Thoracic aorta (tissue), 2 donors: ENCODE data around the gene VARS1. TPM values are rescaled to one million over a fixed set of nuclear protein-coding genes. Genes with fewer than 3 reads are reported as not detected.
A peak's percentile ranks its signal among the peaks of the same experiment; 100 is the strongest.
"Not testable (repeated sequence)": the region's sequence is repeated elsewhere in the genome, so short reads cannot be mapped to it uniquely, and the experiment has no call there.

Experiments used
- ATAC-seq: fragments of 150-250 bp; one replicate; pipeline ENCODE4 v1.8.0; 2017; ENCODE audit warnings: low read depth; ENCODE audit not compliant: insufficient number of reproducible peaks, low FRiP score
- DNase-seq: peaks from one replicate; pipeline ENCODE4 v3.0.0-alpha.2; 2020; ENCODE audit warnings: low spot score
- H3K27ac ChIP-seq, 2 donors: fragments of 200-600 bp; sonication (generic); 1 replicate in 1 of 2; 2 replicates in 1 of 2; pipeline ENCODE4 v1.5.1; 2016; ENCODE audit warnings: mild to moderate bottlenecking in 2 of 2, moderate library complexity in 2 of 2
- H3K27me3 ChIP-seq: fragments of 200-600 bp; sonication (generic); replicated peaks from 2 replicates; pipeline ENCODE4 v1.6.0; 2016; ENCODE audit warnings: mild to moderate bottlenecking; ENCODE audit not compliant: insufficient read depth
- H3K36me3 ChIP-seq: fragments of 200-600 bp; sonication (generic); one replicate; pipeline ENCODE4 v1.5.1; 2016
- H3K4me1 ChIP-seq, 2 donors: fragments of 200-600 bp; sonication (generic); 1 replicate in 1 of 2; 2 replicates in 1 of 2; pipeline versions ENCODE4 v1.5.1 to v1.6.0; 2016; ENCODE audit warnings: low read depth in 2 of 2, mild to moderate bottlenecking in 1 of 2; ENCODE audit not compliant: control insufficient read depth in 1 of 2
- H3K4me3 ChIP-seq: fragments of 200-600 bp; sonication (generic); 2 replicates; pipeline ENCODE4 v1.5.1; 2016; ENCODE audit warnings: mild to moderate bottlenecking
- H3K9me3 ChIP-seq: fragments of 200-600 bp; sonication (generic); 2 replicates; pipeline ENCODE4 v1.5.1; 2016
- CTCF ChIP-seq: fragments of 200-600 bp; sonication (generic); IDR thresholded peaks from one replicate; pipeline ENCODE4 v1.5.1; 2019; ENCODE audit warnings: antibody characterized with exemption
- total RNA-seq, 2 donors: library from RNA; depleted of rRNA; stranded (reverse); fragments of >200 nt; gene quantifications; one replicate each; pipeline versions ENCODE4 v1.1.0 to v1.2.3, GENCODE V29; 2016

The VARS1 gene
- total RNA-seq, 2 donors from 2014 or later: 24.8 to 46.8 TPM

GRCh38 chr6:31813465-31813849 is 17.9 kb upstream of the VARS1 start:
- no peak for TF ChIP-seq CTCF
- H3K9me3 ChIP-seq: no peaks in the 10 kb centered on the region
- DNase-seq: no peak
- H3K27ac ChIP-seq: peak overlapping the region; percentile 91 to 93
- no peaks in the 10 kb centered on the region for H3K27me3 ChIP-seq
- H3K4me3 ChIP-seq: peak overlapping the region; percentile 81
- H3K4me1 ChIP-seq: peaks cover 8 to 17% of the 10 kb centered on the region in 2 donors
- no peaks in the 10 kb centered on the region for H3K36me3 ChIP-seq
- ATAC-seq: no peak

DNA sequence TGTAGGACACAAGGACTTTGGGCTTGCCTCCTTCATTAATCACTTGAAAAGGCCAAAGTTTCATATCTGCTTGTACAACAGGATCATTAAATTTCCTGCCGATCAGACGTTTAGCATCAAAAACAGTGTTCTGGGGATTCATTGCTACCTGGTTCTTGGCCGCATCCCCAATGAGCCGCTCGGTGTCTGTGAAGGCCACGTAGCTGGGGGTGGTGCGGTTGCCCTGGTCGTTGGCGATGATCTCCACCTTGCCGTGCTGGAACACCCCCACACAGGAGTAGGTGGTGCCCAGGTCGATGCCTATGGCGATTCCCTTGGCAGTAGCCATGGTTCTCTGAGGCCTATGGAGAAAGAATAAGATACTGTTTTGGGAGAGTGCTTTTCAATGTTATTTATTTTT is 16.1 kb upstream of the VARS1 start:
- H3K4me3 ChIP-seq: no peak overlapping the region
- H3K4me1 ChIP-seq: peaks cover 12 to 16% of the 10 kb centered on the region in 2 donors
- no peak overlapping the region for H3K27ac ChIP-seq
- TF ChIP-seq CTCF: no peak
- no peaks in the 10 kb centered on the region for H3K36me3 ChIP-seq
- ATAC-seq (no peak), DNase-seq (no peak)
- no peaks in the 10 kb centered on the region for H3K9me3 ChIP-seq
- H3K27me3 ChIP-seq: no peaks in the 10 kb centered on the region

DNA sequence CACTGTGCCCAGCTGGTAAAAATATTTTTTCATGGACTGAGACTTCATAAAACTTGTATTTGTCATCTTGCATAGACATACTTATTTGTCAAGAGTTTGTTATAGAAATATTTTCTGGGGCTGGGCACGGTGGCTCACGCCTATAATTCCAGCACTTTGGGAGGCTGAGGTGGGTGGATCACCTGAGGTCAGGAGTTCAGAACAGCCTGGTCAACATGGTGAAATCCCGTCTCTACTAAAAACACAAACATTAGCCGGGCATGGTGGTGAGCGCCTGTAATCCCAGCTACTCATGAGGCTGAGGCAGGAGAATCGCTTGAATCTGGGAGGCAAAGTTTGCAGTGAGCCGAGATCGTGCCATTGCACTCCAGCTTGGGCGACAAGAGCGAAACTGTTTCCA is 13.0 kb upstream of the VARS1 start:
- ATAC-seq, H3K27ac ChIP-seq: not testable (repeated sequence)

GRCh38 chr6:31806470-31807272 is 11.1 kb upstream of the VARS1 start, which contains the start of gene LSM2:
TSS of gene LSM2 (minus strand) at chr6:31806966. CDS start at chr6:31806757, 209 bp downstream.
- TF ChIP-seq CTCF: no peak
- no peaks in the 10 kb centered on the region for H3K9me3 ChIP-seq
- no peaks in the 10 kb centered on the region for H3K27me3 ChIP-seq
- DNase-seq (peak; percentile 93), ATAC-seq (peak; percentile 96)
- H3K27ac ChIP-seq: peak within 1 kb of the TSS; percentile 91 to 92
- H3K36me3 ChIP-seq: no peaks in the 10 kb centered on the region
- H3K4me1 ChIP-seq: peaks cover 12 to 19% of the 10 kb centered on the region in 2 donors
- H3K4me3 ChIP-seq: peak within 1 kb of the TSS; percentile 80

More for the DNA sequence above, 13.0 kb upstream of the VARS1 start:
- H3K36me3 ChIP-seq, DNase-seq, H3K27me3 ChIP-seq, H3K4me3 ChIP-seq, H3K9me3 ChIP-seq: not testable (repeated sequence)
- peaks cover 14 to 23% of the 10 kb centered on the region in 2 donors for H3K4me1 ChIP-seq

DNA sequence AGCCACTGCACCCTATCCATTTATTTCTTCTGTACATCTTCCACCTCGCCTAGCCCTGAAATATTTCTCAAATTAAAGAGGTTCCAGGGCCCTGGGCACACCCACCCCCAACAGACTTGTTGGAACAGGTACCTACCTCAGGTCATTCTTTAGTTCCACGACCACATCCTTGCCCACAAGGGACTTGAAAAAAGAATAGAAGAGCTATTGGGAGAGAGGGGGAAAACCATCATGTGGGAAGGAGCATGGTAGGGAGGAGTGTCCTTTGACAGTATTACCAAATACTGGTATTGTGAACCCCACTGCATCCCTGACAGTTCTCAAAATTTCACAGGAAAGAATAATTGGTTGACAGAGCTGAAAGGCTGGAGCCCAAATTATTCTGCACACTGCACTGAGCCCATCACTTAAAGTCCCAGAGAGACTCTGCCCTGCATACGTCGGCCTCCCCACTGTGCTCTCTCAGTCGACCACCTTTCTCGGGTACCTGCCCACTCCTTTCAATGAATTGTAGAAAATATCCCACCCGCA is 10.5 kb upstream of the VARS1 start:
- DNase-seq (no peak), ATAC-seq (no peak)
- no peaks in the 10 kb centered on the region for H3K36me3 ChIP-seq
- H3K27me3 ChIP-seq: no peaks in the 10 kb centered on the region
- H3K9me3 ChIP-seq: no peaks in the 10 kb centered on the region
- H3K4me1 ChIP-seq: peaks cover 12 to 19% of the 10 kb centered on the region in 2 donors
- H3K27ac ChIP-seq: peak overlapping the region; percentile 91 to 92
- H3K4me3 ChIP-seq: peak overlapping the region; percentile 80
- TF ChIP-seq CTCF: no peak

DNA sequence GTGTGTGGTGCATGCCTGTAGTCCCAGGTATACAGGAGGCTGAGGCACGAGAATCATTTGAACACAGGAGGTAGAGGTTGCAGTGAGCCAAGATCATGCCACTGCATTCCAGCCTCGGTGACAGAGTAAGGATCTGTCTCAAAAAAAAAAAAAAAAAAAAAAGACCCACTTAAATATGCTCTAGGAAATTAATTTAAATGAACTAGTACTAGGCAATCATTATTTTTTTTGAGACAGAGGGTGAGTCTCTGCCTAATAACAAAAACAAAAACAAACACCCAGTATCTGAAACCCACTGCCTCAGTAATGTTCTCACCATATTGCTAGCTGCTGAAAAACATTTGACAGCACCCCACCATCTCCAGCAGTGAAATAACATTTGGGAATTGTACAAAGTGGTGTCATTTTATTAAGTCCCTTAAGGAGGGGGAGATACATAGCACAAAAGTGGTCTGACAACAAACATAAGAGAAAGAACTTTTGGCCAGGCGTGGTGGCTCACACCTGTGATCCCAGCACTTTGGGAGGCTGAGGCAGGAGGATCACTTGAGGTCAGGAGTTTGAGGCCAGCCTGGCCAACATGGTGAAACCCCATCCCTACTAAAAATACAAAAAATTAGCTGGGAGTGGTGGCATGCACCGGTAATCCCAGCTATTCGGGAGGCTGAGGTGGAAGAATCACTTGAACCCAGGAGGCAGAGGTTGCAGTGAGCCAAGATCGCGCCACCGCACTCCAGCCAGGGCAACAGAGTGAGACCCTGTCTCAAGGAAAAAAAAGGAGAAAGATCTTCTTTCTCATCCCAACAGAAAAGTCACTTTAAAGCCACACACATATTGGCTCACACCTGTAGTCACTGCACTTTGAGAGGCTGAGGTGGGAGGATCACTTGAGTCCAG is 5.7 kb upstream of the VARS1 start:
- not testable (repeated sequence) for DNase-seq, H3K36me3 ChIP-seq, H3K4me3 ChIP-seq, H3K27ac ChIP-seq, ATAC-seq, H3K9me3 ChIP-seq, H3K27me3 ChIP-seq
- H3K4me1 ChIP-seq: peaks cover 19 to 25% of the 10 kb centered on the region in 2 donors
